WTC11 (cell line): ENCODE results near the gene CST5. TPM values are rescaled to one million over a fixed set of nuclear protein-coding genes. Genes with fewer than 3 reads are reported as not detected.

Experiments
- ATAC-seq: fragments of 200-7000 bp; cut with Tn5 transposase; 2 replicates; pipeline ENCODE4 v1.10.0; 2021; ENCODE audit warnings: mild to moderate bottlenecking, moderate library complexity
- CTCF ChIA-PET: fragments of 300-600 bp; sonication (Branson Sonifier 250); formaldehyde crosslinking; loops from one replicate; lab custom pipeline; 2021; ENCODE audit warnings: antibody characterized with exemption; lab: Charles Lee
- POLR2A ChIA-PET: fragments of 350-600 bp; sonication (Branson Sonifier 250); formaldehyde crosslinking; loops from one replicate; lab custom pipeline; 2021; ENCODE audit warnings: antibody characterized with exemption; lab: Charles Lee
- DNase-seq: peaks from one replicate; pipeline ENCODE4 v3.0.0; 2021; ENCODE audit warnings: low spot score
- H3K27ac Mint-ChIP-seq: 2 replicates; pipeline ENCODE4 v1.8.0; 2021; ENCODE audit warnings: mixed read lengths
- H3K27me3 Mint-ChIP-seq: 2 replicates; pipeline ENCODE4 v1.8.0; 2021; ENCODE audit warnings: low read depth, mild to moderate bottlenecking, moderate library complexity, mixed read lengths
- H3K36me3 Mint-ChIP-seq: 2 replicates; pipeline ENCODE4 v1.8.0; 2021; ENCODE audit warnings: mixed read lengths
- H3K4me1 Mint-ChIP-seq: 2 replicates; pipeline ENCODE4 v1.8.0; 2022; ENCODE audit warnings: mixed read lengths
- H3K4me3 Mint-ChIP-seq: 2 replicates; pipeline ENCODE4 v1.8.0; 2021; ENCODE audit warnings: mild to moderate bottlenecking, moderate library complexity, mixed read lengths
- H3K9me3 Mint-ChIP-seq: 2 replicates; pipeline ENCODE4 v1.8.0; 2021; ENCODE audit warnings: mixed read lengths
- ATF1 ChIP-seq: sonication (generic); formaldehyde crosslinking; IDR thresholded peaks from 2 replicates; pipeline ENCODE4 v1.8.1; 2023; ENCODE audit warnings: mild to moderate bottlenecking, moderate library complexity, missing genetic modification reagents
- ESRRA ChIP-seq: sonication (generic); formaldehyde crosslinking; IDR thresholded peaks from 2 replicates; pipeline ENCODE4 v1.8.1; 2022; ENCODE audit warnings: mild to moderate bottlenecking, missing genetic modification reagents, borderline replicate concordance
- ETV6 ChIP-seq: sonication (generic); formaldehyde crosslinking; IDR thresholded peaks from 2 replicates; pipeline ENCODE4 v1.8.1; 2022; ENCODE audit warnings: mild to moderate bottlenecking, missing genetic modification reagents
- GABPB1 ChIP-seq: sonication (generic); formaldehyde crosslinking; IDR thresholded peaks from 2 replicates; pipeline ENCODE4 v1.8.1; 2023; ENCODE audit warnings: mild to moderate bottlenecking, missing genetic modification reagents
- HMGXB4 ChIP-seq: sonication (generic); formaldehyde crosslinking; IDR thresholded peaks from 2 replicates; pipeline ENCODE4 v1.8.1; 2023; ENCODE audit warnings: mild to moderate bottlenecking, moderate library complexity, missing genetic modification reagents
- MAX ChIP-seq: sonication (generic); formaldehyde crosslinking; IDR thresholded peaks from 2 replicates; pipeline ENCODE4 v1.8.0; 2022; ENCODE audit warnings: mild to moderate bottlenecking, missing genetic modification reagents
- MXD4 ChIP-seq: fragments of 250-450 bp; sonication (Bioruptor Pico); IDR thresholded peaks from 2 replicates; pipeline ENCODE4 v1.8.0; 2021; ENCODE audit warnings: mild to moderate bottlenecking, moderate library complexity, borderline replicate concordance
- NFATC4 ChIP-seq: fragments of 250-450 bp; sonication (Bioruptor Pico); IDR thresholded peaks from 2 replicates; pipeline ENCODE4 v1.9.0; 2021; ENCODE audit warnings: mild to moderate bottlenecking
- NFYB ChIP-seq: sonication (generic); formaldehyde crosslinking; conservative IDR thresholded peaks from 2 replicates; pipeline ENCODE4 v1.8.0; 2022; ENCODE audit warnings: low read depth, missing genetic modification reagents
- NR1H2 ChIP-seq: sonication (generic); formaldehyde crosslinking; IDR thresholded peaks from 2 replicates; pipeline ENCODE4 v1.9.0; 2021; ENCODE audit warnings: mild to moderate bottlenecking, moderate library complexity, missing genetic modification reagents
- NR2C2 ChIP-seq: sonication (generic); formaldehyde crosslinking; IDR thresholded peaks from 2 replicates; pipeline ENCODE4 v1.8.0; 2022; ENCODE audit warnings: mild to moderate bottlenecking, missing genetic modification reagents
- STAT6 ChIP-seq: sonication (generic); formaldehyde crosslinking; conservative IDR thresholded peaks from 2 replicates; pipeline ENCODE4 v1.8.1; 2023; ENCODE audit warnings: mild to moderate bottlenecking, low read depth, missing genetic modification reagents, moderate library complexity
- TCF7 ChIP-seq: sonication (generic); formaldehyde crosslinking; IDR thresholded peaks from 2 replicates; pipeline ENCODE4 v1.8.0; 2022; ENCODE audit warnings: mild to moderate bottlenecking, low read depth, missing genetic modification reagents, moderate library complexity
- TEAD4 ChIP-seq: sonication (generic); formaldehyde crosslinking; IDR thresholded peaks from 2 replicates; pipeline ENCODE4 v1.8.0; 2022; ENCODE audit warnings: mild to moderate bottlenecking, missing genetic modification reagents
- TP53 ChIP-seq: sonication (generic); formaldehyde crosslinking; IDR thresholded peaks from 2 replicates; pipeline ENCODE4 v1.8.1; 2023; ENCODE audit warnings: mild to moderate bottlenecking, missing genetic modification reagents
- USF2 ChIP-seq: sonication (generic); formaldehyde crosslinking; IDR thresholded peaks from 2 replicates; pipeline ENCODE4 v1.8.1; 2023; ENCODE audit warnings: mild to moderate bottlenecking, missing genetic modification reagents, moderate library complexity
- ZBTB21 ChIP-seq: sonication (generic); formaldehyde crosslinking; IDR thresholded peaks from 2 replicates; pipeline ENCODE4 v1.8.1; 2023; ENCODE audit warnings: mild to moderate bottlenecking, missing genetic modification reagents, borderline replicate concordance
- ZNF263 ChIP-seq: sonication (generic); formaldehyde crosslinking; IDR thresholded peaks from 2 replicates; pipeline ENCODE4 v1.8.1; 2022; ENCODE audit warnings: low read depth, mild to moderate bottlenecking, moderate library complexity, missing genetic modification reagents
- ZNF671 ChIP-seq: fragments of 250-450 bp; sonication (Bioruptor Pico); IDR thresholded peaks from 2 replicates; pipeline ENCODE4 v1.8.0; 2021; ENCODE audit warnings: mild to moderate bottlenecking
- total RNA-seq: library from RNA; stranded (reverse); gene quantifications from 3 replicates; pipeline ENCODE4 v1.2.3, GENCODE V29; 2021
- TF ChIP-seq, protein P1 (sequence below): sonication (generic); formaldehyde crosslinking; IDR thresholded peaks from 2 replicates; pipeline ENCODE4 v1.8.1; 2023; ENCODE audit warnings: mild to moderate bottlenecking, missing genetic modification reagents, borderline replicate concordance
- TF ChIP-seq, protein P2 (sequence below): sonication (generic); formaldehyde crosslinking; IDR thresholded peaks from 2 replicates; pipeline ENCODE4 v1.8.0; 2023; ENCODE audit warnings: missing genetic modification reagents
- TF ChIP-seq, protein P3 (sequence below): fragments of 250-450 bp; sonication (Bioruptor Pico); IDR thresholded peaks from 2 replicates; pipeline ENCODE4 v1.8.0; 2021; ENCODE audit warnings: mild to moderate bottlenecking

CST5 gene
- total RNA-seq, 1 experiment from 2014 or later = not detected

DNA sequence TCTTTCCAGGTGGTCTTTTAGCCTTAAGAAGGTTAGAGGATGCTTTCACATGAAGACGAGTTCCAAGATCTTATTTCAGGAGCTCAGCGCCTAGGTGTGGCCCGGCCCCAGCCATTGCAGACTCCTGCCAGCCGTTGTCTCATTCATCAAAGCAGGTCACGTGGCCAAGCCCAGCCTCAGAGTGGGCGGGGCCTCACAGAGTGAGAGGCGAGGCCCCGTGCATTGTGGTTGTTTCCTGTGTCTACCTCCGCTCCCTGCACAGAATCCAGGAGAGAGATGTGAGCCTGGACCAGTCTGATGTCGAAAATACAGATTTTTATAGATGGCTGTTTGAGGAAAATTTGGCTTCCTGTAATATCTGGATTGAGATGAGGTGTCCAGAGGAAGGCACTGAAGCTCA lies 49.2 kb upstream of the CST5 start:
- Mint-ChIP-seq H3K27me3 (no peaks in the 10 kb centered on the region; the same call in 1 of the 2 replicates), H3K4me3 (no peak overlapping the region), H3K9me3 (peaks cover 16% of the 10 kb centered on the region), H3K36me3 (no peaks in the 10 kb centered on the region), H3K27ac (no peak overlapping the region), H3K4me1 (peaks cover 3% of the 10 kb centered on the region; the same call in 1 of the 2 replicates)
- CTCF ChIA-PET = no interaction called here
- ATAC-seq = peak; percentile 77
- POLR2A ChIA-PET = no interaction called here
- DNase-seq = no peak
- TF ChIP-seq ZNF671 (CRISPR knock-in tag) = no peak
- no peak for TF ChIP-seq GABPB1 (CRISPR knock-in tag)
- peak; percentile 74 for TF ChIP-seq USF2 (CRISPR knock-in tag)
- no peak for TF ChIP-seq NR2C2
- TF ChIP-seq ZNF263 (CRISPR knock-in tag) = no peak
- no peak for TF ChIP-seq TP53 (CRISPR knock-in tag)
- no peak for TF ChIP-seq TCF7
- TF ChIP-seq MAX (CRISPR knock-in tag) = no peak

- Mint-ChIP-seq H3K9me3 (peaks cover 16% of the 10 kb centered on the region), H3K27ac (no peak overlapping the region)
- CTCF ChIA-PET = no interaction called here
- POLR2A ChIA-PET = no interaction called here
- TF ChIP-seq TCF7 = no peak
- TF ChIP-seq NFATC4 (CRISPR knock-in tag) = no peak
- no peak for TF ChIP-seq TEAD4 (CRISPR knock-in tag)
- TF ChIP-seq, protein P1, sequence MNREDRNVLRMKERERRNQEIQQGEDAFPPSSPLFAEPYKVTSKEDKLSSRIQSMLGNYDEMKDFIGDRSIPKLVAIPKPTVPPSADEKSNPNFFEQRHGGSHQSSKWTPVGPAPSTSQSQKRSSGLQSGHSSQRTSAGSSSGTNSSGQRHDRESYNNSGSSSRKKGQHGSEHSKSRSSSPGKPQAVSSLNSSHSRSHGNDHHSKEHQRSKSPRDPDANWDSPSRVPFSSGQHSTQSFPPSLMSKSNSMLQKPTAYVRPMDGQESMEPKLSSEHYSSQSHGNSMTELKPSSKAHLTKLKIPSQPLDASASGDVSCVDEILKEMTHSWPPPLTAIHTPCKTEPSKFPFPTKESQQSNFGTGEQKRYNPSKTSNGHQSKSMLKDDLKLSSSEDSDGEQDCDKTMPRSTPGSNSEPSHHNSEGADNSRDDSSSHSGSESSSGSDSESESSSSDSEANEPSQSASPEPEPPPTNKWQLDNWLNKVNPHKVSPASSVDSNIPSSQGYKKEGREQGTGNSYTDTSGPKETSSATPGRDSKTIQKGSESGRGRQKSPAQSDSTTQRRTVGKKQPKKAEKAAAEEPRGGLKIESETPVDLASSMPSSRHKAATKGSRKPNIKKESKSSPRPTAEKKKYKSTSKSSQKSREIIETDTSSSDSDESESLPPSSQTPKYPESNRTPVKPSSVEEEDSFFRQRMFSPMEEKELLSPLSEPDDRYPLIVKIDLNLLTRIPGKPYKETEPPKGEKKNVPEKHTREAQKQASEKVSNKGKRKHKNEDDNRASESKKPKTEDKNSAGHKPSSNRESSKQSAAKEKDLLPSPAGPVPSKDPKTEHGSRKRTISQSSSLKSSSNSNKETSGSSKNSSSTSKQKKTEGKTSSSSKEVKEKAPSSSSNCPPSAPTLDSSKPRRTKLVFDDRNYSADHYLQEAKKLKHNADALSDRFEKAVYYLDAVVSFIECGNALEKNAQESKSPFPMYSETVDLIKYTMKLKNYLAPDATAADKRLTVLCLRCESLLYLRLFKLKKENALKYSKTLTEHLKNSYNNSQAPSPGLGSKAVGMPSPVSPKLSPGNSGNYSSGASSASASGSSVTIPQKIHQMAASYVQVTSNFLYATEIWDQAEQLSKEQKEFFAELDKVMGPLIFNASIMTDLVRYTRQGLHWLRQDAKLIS (CRISPR knock-in tag) = no peak
- TF ChIP-seq STAT6 (CRISPR knock-in tag) = no peak
- no peak for TF ChIP-seq ETV6 (CRISPR knock-in tag)
- no peak for TF ChIP-seq ATF1
- TF ChIP-seq NFYB (CRISPR knock-in tag) = no peak
- TF ChIP-seq, protein P2, sequence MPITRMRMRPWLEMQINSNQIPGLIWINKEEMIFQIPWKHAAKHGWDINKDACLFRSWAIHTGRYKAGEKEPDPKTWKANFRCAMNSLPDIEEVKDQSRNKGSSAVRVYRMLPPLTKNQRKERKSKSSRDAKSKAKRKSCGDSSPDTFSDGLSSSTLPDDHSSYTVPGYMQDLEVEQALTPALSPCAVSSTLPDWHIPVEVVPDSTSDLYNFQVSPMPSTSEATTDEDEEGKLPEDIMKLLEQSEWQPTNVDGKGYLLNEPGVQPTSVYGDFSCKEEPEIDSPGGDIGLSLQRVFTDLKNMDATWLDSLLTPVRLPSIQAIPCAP (CRISPR knock-in tag) = no peak
- TF ChIP-seq, protein P3, sequence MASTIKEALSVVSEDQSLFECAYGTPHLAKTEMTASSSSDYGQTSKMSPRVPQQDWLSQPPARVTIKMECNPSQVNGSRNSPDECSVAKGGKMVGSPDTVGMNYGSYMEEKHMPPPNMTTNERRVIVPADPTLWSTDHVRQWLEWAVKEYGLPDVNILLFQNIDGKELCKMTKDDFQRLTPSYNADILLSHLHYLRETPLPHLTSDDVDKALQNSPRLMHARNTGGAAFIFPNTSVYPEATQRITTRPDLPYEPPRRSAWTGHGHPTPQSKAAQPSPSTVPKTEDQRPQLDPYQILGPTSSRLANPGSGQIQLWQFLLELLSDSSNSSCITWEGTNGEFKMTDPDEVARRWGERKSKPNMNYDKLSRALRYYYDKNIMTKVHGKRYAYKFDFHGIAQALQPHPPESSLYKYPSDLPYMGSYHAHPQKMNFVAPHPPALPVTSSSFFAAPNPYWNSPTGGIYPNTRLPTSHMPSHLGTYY (CRISPR knock-in tag) = no peak
- no peak for TF ChIP-seq NR1H2 (CRISPR knock-in tag)
- TF ChIP-seq ZBTB21 = no peak
- no peak for TF ChIP-seq ESRRA (CRISPR knock-in tag)
- no peak for TF ChIP-seq MXD4 (CRISPR knock-in tag)
- no peak for TF ChIP-seq HMGXB4 (CRISPR knock-in tag)
- TF ChIP-seq, all 79 proteins: peak for 0
- no peaks in the 10 kb centered on the region for H3K36me3 Mint-ChIP-seq
- no peak for DNase-seq
- peaks cover 3% of the 10 kb centered on the region; the same call in 1 of the 2 replicates for H3K4me1 Mint-ChIP-seq
- H3K4me3 Mint-ChIP-seq = no peak overlapping the region
- no peak for ATAC-seq
- H3K27me3 Mint-ChIP-seq = no peaks in the 10 kb centered on the region; the same call in 1 of the 2 replicates
Measured at GRCh38 chr20:23928353-23928752, 48.8 kb upstream of the CST5 start.
